GM21447 (cell line): ENCODE data around the gene SERPINE2.
"Not testable (repeated sequence)": the region's sequence is repeated elsewhere in the genome, so short reads cannot be mapped to it uniquely, and the experiment has no call there.

Experiments
- ATAC-seq: cut with Tn5 transposase; IDR thresholded peaks from one replicate; pipeline ENCODE4 v1.9.1; 2021; ENCODE audit not compliant: unreplicated experiment

The SERPINE2 gene

GRCh38 chr2:224017957-224018356 lies 21.1 kb downstream of the SERPINE2 start:
- no peak for ATAC-seq

GRCh38 chr2:224016963-224017362 lies 22.1 kb downstream of the SERPINE2 start:
- no peak for ATAC-seq

- no peak for ATAC-seq
These were observed 24.8 kb downstream of the SERPINE2 start for GRCh38 chr2:224014336-224014735.

GRCh38 chr2:224011837-224012236 lies 27.2 kb downstream of the SERPINE2 start:
- ATAC-seq = no peak

GRCh38 chr2:224009605-224010315 lies 29.3 kb downstream of the SERPINE2 start:
- ATAC-seq = no peak

GRCh38 chr2:224008702-224009261 lies 30.3 kb downstream of the SERPINE2 start:
- no peak for ATAC-seq

- ATAC-seq = no peak
These were observed 34.9 kb downstream of the SERPINE2 start for GRCh38 chr2:224004105-224004695.

GRCh38 chr2:224000662-224001061 lies 38.4 kb downstream of the SERPINE2 start:
- not testable (repeated sequence) for ATAC-seq

- no peak for ATAC-seq
These were observed 39.2 kb downstream of the SERPINE2 start for GRCh38 chr2:223999862-224000261.

- ATAC-seq = no peak
These were observed 40.1 kb downstream of the SERPINE2 start for GRCh38 chr2:223998948-223999347.

- ATAC-seq = no peak
These were observed 41.1 kb downstream of the SERPINE2 start for GRCh38 chr2:223997938-223998337.

GRCh38 chr2:223996391-223996790 lies 42.7 kb downstream of the SERPINE2 start:
- no peak for ATAC-seq

- no peak for ATAC-seq
These were observed 43.5 kb downstream of the SERPINE2 start for GRCh38 chr2:223995569-223995968.

- peak; percentile 39 for ATAC-seq
These were observed 44.4 kb downstream of the SERPINE2 start for GRCh38 chr2:223994562-223995162.

GRCh38 chr2:223993634-223994232 lies 45.4 kb downstream of the SERPINE2 start:
- ATAC-seq = no peak

GRCh38 chr2:223991611-223992010 lies 47.5 kb downstream of the SERPINE2 start:
- ATAC-seq = no peak

- no peak for ATAC-seq
These were observed 49.2 kb downstream of the SERPINE2 start for GRCh38 chr2:223989856-223990232.

GRCh38 chr2:223989206-223989855 lies 49.8 kb downstream of the SERPINE2 start:
- no peak for ATAC-seq

- no peak for ATAC-seq
These were observed 57.8 kb downstream of the SERPINE2 start for GRCh38 chr2:223981241-223981640.

GRCh38 chr2:223980803-223981202 lies 58.3 kb downstream of the SERPINE2 start:
- no peak for ATAC-seq

GRCh38 chr2:223980397-223980735 lies 58.7 kb downstream of the SERPINE2 start:
- ATAC-seq = no peak
